Panc1 (cell line): ENCODE measurements around the gene KIRREL3. TPM values are rescaled to one million over a fixed set of nuclear protein-coding genes. Genes with fewer than 3 reads are reported as not detected.

ENCODE experiments used
- ATAC-seq: fragments of 200-7000 bp; cut with Tn5 transposase; 2 replicates; pipeline ENCODE4 v1.9.1; 2020; ENCODE audit warnings: mild to moderate bottlenecking, moderate library complexity
- BruUV-seq: library from RNA; stranded (reverse); fragments of 400-500 nt; replicated peaks from 2 replicates; lab custom pipeline; 2021; lab: Mats Ljungman, UMichigan
- CTCF ChIA-PET: fragments of 300-600 bp; sonication (Branson Sonifier 250); formaldehyde crosslinking; loops from one replicate; lab custom pipeline; 2022; ENCODE audit warnings: antibody characterized with exemption; lab: Charles Lee
- POLR2A ChIA-PET: fragments of 300-600 bp; sonication (Branson Sonifier 250); formaldehyde crosslinking; loops from one replicate; lab custom pipeline; 2022; ENCODE audit warnings: antibody characterized with exemption; lab: Charles Lee
- DNase-seq: peaks from one replicate; pipeline ENCODE4 v3.0.0-alpha.2; 2010; ENCODE audit warnings: low read depth, low spot score
- H3K27ac ChIP-seq: 2 replicates; pipeline ENCODE4 v1.5.1; 2011; ENCODE audit warnings: mild to moderate bottlenecking, low read length, inconsistent platforms
- H3K27me3 ChIP-seq: fragments of 200-500 bp; sonication (Bioruptor generic); 2 replicates; pipeline ENCODE4 v1.6.0; 2014; ENCODE audit warnings: low read length, inconsistent platforms; ENCODE audit not compliant: control insufficient read depth, insufficient read depth
- H3K36me3 ChIP-seq: fragments of 200-500 bp; sonication (Bioruptor generic); 2 replicates; pipeline ENCODE4 v1.5.1; 2014; ENCODE audit warnings: inconsistent platforms, mild to moderate bottlenecking, low read length, moderate library complexity; ENCODE audit not compliant: control insufficient read depth, insufficient read depth
- H3K4me1 ChIP-seq: 2 replicates; pipeline ENCODE4 v1.5.1; 2011; ENCODE audit warnings: inconsistent platforms, mild to moderate bottlenecking, low read length, moderate library complexity; ENCODE audit not compliant: control insufficient read depth, insufficient read depth
- H3K4me3 ChIP-seq, 2 experiments: 2 replicates each; pipeline ENCODE4 v1.5.1; 2011 to 2012; ENCODE audit warnings: low read depth in 2 of 2, low read length in 2 of 2, mild to moderate bottlenecking in 2 of 2, inconsistent platforms in 1 of 2, moderate library complexity in 1 of 2
- H3K9me3 ChIP-seq: fragments of 200-500 bp; sonication (Bioruptor generic); 2 replicates; pipeline ENCODE4 v1.5.1; 2014; ENCODE audit warnings: low read depth, mild to moderate bottlenecking, inconsistent platforms, low read length, moderate library complexity; ENCODE audit not compliant: control insufficient read depth, insufficient read depth
- CTCF ChIP-seq: fragments of 450-650 bp; IDR thresholded peaks from 2 replicates; pipeline ENCODE4 v1.5.1; 2017; ENCODE audit warnings: mild to moderate bottlenecking
- POLR2AphosphoS5 ChIP-seq: IDR thresholded peaks from 2 replicates; pipeline ENCODE4 v1.6.1; 2012; ENCODE audit warnings: mild to moderate bottlenecking, low read depth, low read length, moderate library complexity
- REST ChIP-seq, 2 experiments: IDR thresholded peaks; 2 replicates each; pipeline ENCODE4 v1.6.1; 2011 to 2012; ENCODE audit warnings: low read depth in 2 of 2, control low read depth in 1 of 2, low read length in 1 of 2, mild to moderate bottlenecking in 1 of 2, moderate library complexity in 1 of 2; ENCODE audit not compliant: insufficient read depth in 1 of 2
- SIN3A ChIP-seq: IDR thresholded peaks from 2 replicates; pipeline ENCODE4 v1.6.1; 2012; ENCODE audit warnings: low read depth, mild to moderate bottlenecking, low read length, moderate library complexity, borderline replicate concordance; ENCODE audit not compliant: insufficient read depth
- TCF7L2 ChIP-seq: IDR thresholded peaks from 2 replicates; pipeline ENCODE4 v1.6.1; 2011; ENCODE audit warnings: mild to moderate bottlenecking, low read depth, low read length, inconsistent platforms
- in situ Hi-C: cut with HindIII; loops from 2 replicates; pipeline ENCODE4 v1.10.0; 2016; ENCODE audit warnings: low sequenced_read_pairs, low pct_unique_long_range_greater_than_20kb
- intact Hi-C: fragments of 100-400 bp; cut with micrococcal nuclease; formaldehyde crosslinking; loops from one replicate; pipeline ENCODE4 v1.10.0; 2022; ENCODE audit not compliant: unreplicated experiment
- total RNA-seq: library from RNA; stranded (reverse); gene quantifications from one replicate; pipeline ENCODE4 v1.2.1, GENCODE V29; 2021; ENCODE audit not compliant: unreplicated experiment

KIRREL3 gene
- total RNA-seq, 1 experiment from 2014 or later = 0.36 TPM

GRCh38 chr11:126884192-126884591, 116.4 kb downstream of the KIRREL3 start:
- intact Hi-C loops (no loop called here), in situ Hi-C loops (no loop called here)
- H3K36me3 ChIP-seq = no peaks in the 10 kb centered on the region
- BruUV-seq = no TSS peak
- TF ChIP-seq POLR2AphosphoS5 = no peak
- TF ChIP-seq REST (IDR thresholded peaks at IDR 0.05; ENCODE audit: insufficient read depth in 1 of 2, low read depth in 2 of 2, low read length in 1 of 2) = no peak
- TF ChIP-seq TCF7L2 = no peak
- no peak for TF ChIP-seq SIN3A
- no peak for TF ChIP-seq CTCF
- CTCF ChIA-PET = no interaction called here
- no peaks in the 10 kb centered on the region for H3K4me1 ChIP-seq
- no peaks in the 10 kb centered on the region for H3K27me3 ChIP-seq
- H3K27ac ChIP-seq = no peak overlapping the region
- DNase-seq = no peak
- H3K9me3 ChIP-seq = no peaks in the 10 kb centered on the region
- ATAC-seq = no peak
- POLR2A ChIA-PET = no interaction called here
- no peak overlapping the region for H3K4me3 ChIP-seq

GRCh38 chr11:126880872-126881271, 119.7 kb downstream of the KIRREL3 start:
- Histone ChIP-seq H3K4me3 (no peak overlapping the region), H3K9me3 (no peaks in the 10 kb centered on the region), H3K27ac (no peak overlapping the region), H3K36me3 (no peaks in the 10 kb centered on the region), H3K4me1 (no peaks in the 10 kb centered on the region), H3K27me3 (peaks cover 10% of the 10 kb centered on the region)
- intact Hi-C loops = no loop called here
- ATAC-seq = no peak
- POLR2A ChIA-PET = no interaction called here
- CTCF ChIA-PET = no interaction called here
- TF ChIP-seq CTCF (no peak), TCF7L2 (no peak), REST (IDR thresholded peaks at IDR 0.05; ENCODE audit: insufficient read depth in 1 of 2, low read depth in 2 of 2, low read length in 1 of 2) (no peak), SIN3A (no peak), POLR2AphosphoS5 (no peak)
- no peak for DNase-seq
- BruUV-seq = no TSS peak
- in situ Hi-C loops = no loop called here
